H1 (cell line): Measurements from ENCODE around the gene AMBP. TPM values are rescaled to one million over a fixed set of nuclear protein-coding genes. Genes with fewer than 3 reads are reported as not detected.

Experiments used
- BACH1 ChIP-seq: IDR thresholded peaks from 2 replicates; pipeline ENCODE4 v1.6.1; 2012; ENCODE audit warnings: low read length, improper control_type of control experiment
- CHD2 ChIP-seq: IDR thresholded peaks from 2 replicates; pipeline ENCODE4 v1.6.1; 2012; ENCODE audit warnings: low read length, improper control_type of control experiment
- GABPA ChIP-seq: IDR thresholded peaks from 2 replicates; pipeline ENCODE4 v1.6.1; 2011; ENCODE audit warnings: mild to moderate bottlenecking, low read length, moderate library complexity, borderline replicate concordance; ENCODE audit not compliant: insufficient read depth
- JUN ChIP-seq: IDR thresholded peaks from 2 replicates; pipeline ENCODE4 v1.6.1; 2011; ENCODE audit warnings: low read depth, mild to moderate bottlenecking, improper control_type of control experiment, low read length
- KDM4A ChIP-seq: IDR thresholded peaks from one replicate; pipeline ENCODE4 v1.7.1; 2012; ENCODE audit warnings: low read depth, mild to moderate bottlenecking, moderate library complexity, low read length, inconsistent platforms; ENCODE audit not compliant: severe bottlenecking
- TCF12 ChIP-seq: IDR thresholded peaks from 2 replicates; pipeline ENCODE4 v1.6.1; 2011; ENCODE audit warnings: low read depth, mild to moderate bottlenecking, low read length
- polyA plus RNA-seq, 7 experiments: library from polyadenylated mRNA; depleted of rRNA in 3 of 7; stranded (reverse) in 5 of 7; unstranded in 2 of 7; fragments of >200 nt in 5 of 7; fragments of 200-250 nt in 2 of 7; gene quantifications; 1 replicate in 5 of 7; 2 replicates in 1 of 7; 4 replicates in 1 of 7; pipeline versions ENCODE4 v1.2.1 to v1.2.3, GENCODE V29; 2011 to 2013; ENCODE audit warnings: missing spikeins in 2 of 7, mixed read lengths in 2 of 7
- total RNA-seq: library from RNA; stranded (reverse); fragmentation: NEBNext Ultra II Directional; extraction: Animal tissue kit (Norgen Biotek cat#: 25700); gene quantifications from 2 replicates; pipeline ENCODE4 v1.2.1, GENCODE V29; 2021

Gene AMBP
- total and polyA plus RNA-seq, 2 of the 8 experiments (the other 6 are each of a cell fraction or from before 2014, with no cell fraction given): 3.0 to 4.0 TPM

DNA sequence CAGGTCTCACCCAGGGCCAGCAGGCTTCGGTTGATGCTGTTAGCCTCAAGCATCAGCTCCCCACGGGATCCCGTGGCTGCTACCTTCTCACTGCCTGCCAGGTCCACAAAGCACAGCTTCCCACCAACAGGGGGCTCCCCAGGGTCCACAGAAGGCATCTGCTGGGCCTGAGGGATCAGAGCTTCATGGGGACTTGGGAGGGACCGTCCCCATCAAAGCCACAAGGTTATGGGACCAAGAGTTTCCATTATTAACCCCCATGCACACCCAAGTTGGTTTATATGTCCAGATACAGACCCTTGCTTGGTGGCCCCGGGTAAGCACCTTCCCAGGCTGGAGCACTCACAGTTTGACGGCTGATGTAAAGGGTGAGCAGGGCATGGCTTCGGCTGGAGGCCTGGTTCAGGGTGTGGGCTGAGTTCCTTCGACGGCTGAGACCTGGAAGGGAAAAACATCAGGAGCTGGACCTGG, 18.0 kb upstream of the AMBP start (continued):
- TF ChIP-seq GABPA: no peak
- no peak for TF ChIP-seq KDM4A
- no peak for TF ChIP-seq CHD2
- TF ChIP-seq JUN: no peak
- no peak for TF ChIP-seq TCF12
- TF ChIP-seq BACH1: no peak
